SK-N-SH (cell line): ENCODE data around the gene PTCRA. TPM values are rescaled to one million over a fixed set of nuclear protein-coding genes. Genes with fewer than 3 reads are reported as not detected.

Source experiments
- CTCF ChIA-PET: fragments of 300-600, 350-600 bp; formaldehyde crosslinking; extraction: SDS; loops from one replicate; lab custom pipeline; 2021; lab: Yijun Ruan, JAX
- POLR2A ChIA-PET: fragments of 350-600 bp; sonication (Branson Sonifier 250); formaldehyde crosslinking; extraction: SDS; loops from one replicate; lab custom pipeline; 2020; ENCODE audit warnings: antibody characterized with exemption, inconsistent platforms; lab: Yijun Ruan, JAX
- DNase-seq: peaks from one replicate; pipeline ENCODE4 v3.0.0; 2012
- H2AFZ ChIP-seq: fragments of 200-600 bp; sonication (generic); 2 replicates; pipeline ENCODE4 v1.8.1; 2016; ENCODE audit warnings: antibody characterized with exemption, mild to moderate bottlenecking, low read depth
- H3F3A ChIP-seq: fragments of 200-600 bp; sonication (generic); replicated peaks from 2 replicates; pipeline ENCODE3; 2016; ENCODE audit warnings: antibody characterized with exemption, mild to moderate bottlenecking; ENCODE audit not compliant: insufficient read depth
- H3K27ac ChIP-seq, 2 experiments: fragments of 200-500 bp in 1 of 2; fragments of 200-600 bp in 1 of 2; sonication (Bioruptor generic) in 1 of 2; sonication (generic), shearing (Covaris generic) in 1 of 2; 2 replicates each; pipeline versions ENCODE4 v1.5.1 to v1.6.1; 2014 to 2016; ENCODE audit warnings: low read depth in 2 of 2, inconsistent platforms in 1 of 2, low read length in 1 of 2, mild to moderate bottlenecking in 1 of 2, mixed read lengths in 1 of 2
- H3K27me3 ChIP-seq: fragments of 200-600 bp; sonication (generic), shearing (Covaris generic); 2 replicates; pipeline ENCODE4 v1.6.1; 2016; ENCODE audit warnings: mixed run types; ENCODE audit not compliant: insufficient read depth
- H3K36me3 ChIP-seq, 2 experiments: fragments of 200-500 bp in 1 of 2; fragments of 200-600 bp in 1 of 2; sonication (Bioruptor generic) in 1 of 2; sonication (generic) in 1 of 2; replicated peaks in 1 of 2; 2 replicates each; pipeline versions ENCODE3 to v1.5.1; 2014 to 2016; ENCODE audit warnings: low read length in 1 of 2, mild to moderate bottlenecking in 1 of 2; ENCODE audit not compliant: insufficient read depth in 2 of 2, control insufficient read depth in 1 of 2
- H3K4me1 ChIP-seq, 2 experiments: fragments of 200-500 bp in 1 of 2; fragments of 200-600 bp in 1 of 2; sonication (Bioruptor generic) in 1 of 2; sonication (generic), shearing (Covaris generic) in 1 of 2; 2 replicates each; pipeline versions ENCODE4 v1.5.1 to v1.6.1; 2014 to 2016; ENCODE audit warnings: low read depth in 1 of 2, low read length in 1 of 2, mixed run types in 1 of 2; ENCODE audit not compliant: insufficient read depth in 2 of 2, control insufficient read depth in 1 of 2
- H3K4me2 ChIP-seq: fragments of 200-600 bp; sonication (generic), shearing (Covaris generic); 2 replicates; pipeline ENCODE4 v1.6.1; 2017; ENCODE audit warnings: mixed run types
- H3K4me3 ChIP-seq, 2 experiments: fragments of 200-500 bp in 1 of 2; fragments of 200-600 bp in 1 of 2; sonication (Bioruptor generic) in 1 of 2; sonication (generic), shearing (Covaris generic) in 1 of 2; 2 replicates each; pipeline versions ENCODE4 v1.5.1 to v1.8.1; 2014 to 2016; ENCODE audit warnings: low read depth in 2 of 2, inconsistent platforms in 1 of 2, low read length in 1 of 2, mild to moderate bottlenecking in 1 of 2, mixed read lengths in 1 of 2, moderate library complexity in 1 of 2
- H3K79me2 ChIP-seq: fragments of 200-600 bp; sonication (generic); 2 replicates; pipeline ENCODE4 v1.8.1; 2017; ENCODE audit warnings: mild to moderate bottlenecking; ENCODE audit not compliant: insufficient read depth
- H3K9ac ChIP-seq: fragments of 200-600 bp; sonication (generic); 2 replicates; pipeline ENCODE4 v1.6.1; 2017; ENCODE audit warnings: mixed run types
- H3K9me2 ChIP-seq: fragments of 200-600 bp; sonication (generic); 2 replicates; pipeline ENCODE4 v1.6.1; 2017; ENCODE audit warnings: mixed run types
- H3K9me3 ChIP-seq: fragments of 200-600 bp; sonication (generic); 2 replicates; pipeline ENCODE4 v1.6.1; 2017; ENCODE audit warnings: mixed run types, mild to moderate bottlenecking, moderate library complexity
- H4K20me1 ChIP-seq: fragments of 200-600 bp; sonication (generic); 2 replicates; pipeline ENCODE4 v1.6.1; 2017; ENCODE audit warnings: mild to moderate bottlenecking, mixed run types; ENCODE audit not compliant: insufficient read depth
- EP300 ChIP-seq, 2 experiments: IDR thresholded peaks; 2 replicates each; pipeline versions ENCODE4 v1.4.0 to v1.6.1; 2012; ENCODE audit warnings: borderline replicate concordance in 1 of 2, low read depth in 1 of 2, low read length in 1 of 2
- FOXJ3 ChIP-seq: sonication (generic); formaldehyde crosslinking; IDR thresholded peaks from 2 replicates; pipeline ENCODE4 v1.5.1; 2020; ENCODE audit warnings: mild to moderate bottlenecking, missing genetic modification reagents
- FOXM1 ChIP-seq: IDR thresholded peaks from 2 replicates; pipeline ENCODE4 v1.4.0; 2012; ENCODE audit warnings: low read depth, mild to moderate bottlenecking
- GABPA ChIP-seq: IDR thresholded peaks from 2 replicates; pipeline ENCODE4 v1.4.0; 2012; ENCODE audit warnings: low read depth, mild to moderate bottlenecking
- MXI1 ChIP-seq: IDR thresholded peaks from 2 replicates; pipeline ENCODE4 v1.6.1; 2012; ENCODE audit warnings: mild to moderate bottlenecking, low read depth, low read length, improper control_type of control experiment
- RAD21 ChIP-seq: IDR thresholded peaks from 2 replicates; pipeline ENCODE4 v1.6.1; 2012; ENCODE audit warnings: mild to moderate bottlenecking, low read length
- RFX5 ChIP-seq: IDR thresholded peaks from 2 replicates; pipeline ENCODE4 v1.6.1; 2012; ENCODE audit warnings: mild to moderate bottlenecking, improper control_type of control experiment, low read length
- RXRA ChIP-seq: IDR thresholded peaks from 2 replicates; pipeline ENCODE4 v1.4.0; 2012; ENCODE audit warnings: low read depth, mild to moderate bottlenecking, borderline replicate concordance
- WGBS: methylation state at CpG from one replicate; pipeline ENCODE4 v1.1.6; 2017; ENCODE audit warnings: low lambda C conversion rate; 5-methylcytosine and 5-hydroxymethylcytosine counted together
- polyA plus RNA-seq, 3 experiments: library from polyadenylated mRNA; depleted of rRNA; stranded (reverse); fragments of >200 nt; gene quantifications; 2 replicates each; pipeline ENCODE4 v1.2.3, GENCODE V29; 2012
- TF ChIP-seq, protein P1 (sequence below): fragments of 200-600 bp; sonication (generic); IDR thresholded peaks from 2 replicates; pipeline ENCODE4 v1.6.1; 2017; ENCODE audit warnings: antibody characterized with exemption, mild to moderate bottlenecking, moderate library complexity
- TF ChIP-seq, protein P2 (sequence below): IDR thresholded peaks from 2 replicates; pipeline ENCODE4; 2012
- TF ChIP-seq, protein P3 (sequence below): IDR thresholded peaks from 2 replicates; pipeline ENCODE4 v1.4.0; 2012; ENCODE audit warnings: low read depth, borderline replicate concordance

Gene PTCRA
- polyA plus RNA-seq, 1 of the 3 experiments (the other 2 are of a cell fraction), result not detected

DNA sequence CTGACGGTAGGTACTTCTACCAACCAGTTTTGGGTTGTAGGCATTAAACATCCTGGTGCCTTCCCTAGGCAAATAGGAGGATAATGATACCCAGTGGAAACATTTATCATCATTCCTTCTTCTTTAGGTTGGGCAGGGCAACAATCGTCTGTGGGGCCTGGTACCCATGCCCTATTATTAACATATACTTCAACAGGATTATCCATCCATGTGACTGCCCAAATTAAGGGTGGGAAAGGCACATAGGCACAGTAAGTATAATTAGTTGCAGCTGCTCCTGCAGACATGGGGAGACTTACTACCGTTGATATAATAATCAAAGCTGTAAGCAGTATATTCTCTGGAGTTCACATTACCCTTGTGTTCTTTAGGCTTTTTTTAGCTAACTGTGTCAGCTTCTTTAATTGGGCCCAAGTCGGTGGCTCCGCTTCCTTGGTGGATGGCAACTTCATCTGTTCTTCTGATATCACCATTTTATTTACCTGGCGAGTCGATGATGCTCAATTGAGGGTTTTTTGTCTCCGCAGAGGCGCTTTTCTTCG lies 19.6 kb upstream of the PTCRA start:
- no peaks in the 10 kb centered on the region for H3K36me3 ChIP-seq
- POLR2A ChIA-PET, result interaction anchor here (0.6 kb wide), 1 partner anchor 17 kb away, joined by 3 read pairs; the partner anchor contains the start of gene RPL7L1

More for the DNA sequence above, 19.6 kb upstream of the PTCRA start:
- CTCF ChIA-PET, result interaction anchor here (0.7 to 1.2 kb wide), 2 partner anchors 18 to 148 kb away, joined by 3 to 4 read pairs; no protein-coding TSS in a partner anchor
- peaks cover 3 to 11% of the 10 kb centered on the region in 2 experiments; a peak in 3 of 4 replicates for H3K4me1 ChIP-seq
- TF ChIP-seq RXRA (no peak), RFX5 (no peak), FOXJ3 (CRISPR knock-in tag) (no peak), MXI1 (no peak), EP300 (IDR thresholded peaks at IDR 0.05; ENCODE audit: borderline replicate concordance in 1 of 2, low read depth in 1 of 2, low read length in 1 of 2) (no peak), RAD21 (no peak), FOXM1 (no peak), GABPA (no peak)
- TF ChIP-seq, protein P1, sequence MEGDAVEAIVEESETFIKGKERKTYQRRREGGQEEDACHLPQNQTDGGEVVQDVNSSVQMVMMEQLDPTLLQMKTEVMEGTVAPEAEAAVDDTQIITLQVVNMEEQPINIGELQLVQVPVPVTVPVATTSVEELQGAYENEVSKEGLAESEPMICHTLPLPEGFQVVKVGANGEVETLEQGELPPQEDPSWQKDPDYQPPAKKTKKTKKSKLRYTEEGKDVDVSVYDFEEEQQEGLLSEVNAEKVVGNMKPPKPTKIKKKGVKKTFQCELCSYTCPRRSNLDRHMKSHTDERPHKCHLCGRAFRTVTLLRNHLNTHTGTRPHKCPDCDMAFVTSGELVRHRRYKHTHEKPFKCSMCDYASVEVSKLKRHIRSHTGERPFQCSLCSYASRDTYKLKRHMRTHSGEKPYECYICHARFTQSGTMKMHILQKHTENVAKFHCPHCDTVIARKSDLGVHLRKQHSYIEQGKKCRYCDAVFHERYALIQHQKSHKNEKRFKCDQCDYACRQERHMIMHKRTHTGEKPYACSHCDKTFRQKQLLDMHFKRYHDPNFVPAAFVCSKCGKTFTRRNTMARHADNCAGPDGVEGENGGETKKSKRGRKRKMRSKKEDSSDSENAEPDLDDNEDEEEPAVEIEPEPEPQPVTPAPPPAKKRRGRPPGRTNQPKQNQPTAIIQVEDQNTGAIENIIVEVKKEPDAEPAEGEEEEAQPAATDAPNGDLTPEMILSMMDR, result no peak
- TF ChIP-seq, protein P2, sequence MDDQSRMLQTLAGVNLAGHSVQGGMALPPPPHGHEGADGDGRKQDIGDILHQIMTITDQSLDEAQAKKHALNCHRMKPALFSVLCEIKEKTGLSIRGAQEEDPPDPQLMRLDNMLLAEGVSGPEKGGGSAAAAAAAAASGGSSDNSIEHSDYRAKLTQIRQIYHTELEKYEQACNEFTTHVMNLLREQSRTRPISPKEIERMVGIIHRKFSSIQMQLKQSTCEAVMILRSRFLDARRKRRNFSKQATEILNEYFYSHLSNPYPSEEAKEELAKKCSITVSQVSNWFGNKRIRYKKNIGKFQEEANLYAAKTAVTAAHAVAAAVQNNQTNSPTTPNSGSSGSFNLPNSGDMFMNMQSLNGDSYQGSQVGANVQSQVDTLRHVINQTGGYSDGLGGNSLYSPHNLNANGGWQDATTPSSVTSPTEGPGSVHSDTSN, result no peak
- TF ChIP-seq, protein P3, sequence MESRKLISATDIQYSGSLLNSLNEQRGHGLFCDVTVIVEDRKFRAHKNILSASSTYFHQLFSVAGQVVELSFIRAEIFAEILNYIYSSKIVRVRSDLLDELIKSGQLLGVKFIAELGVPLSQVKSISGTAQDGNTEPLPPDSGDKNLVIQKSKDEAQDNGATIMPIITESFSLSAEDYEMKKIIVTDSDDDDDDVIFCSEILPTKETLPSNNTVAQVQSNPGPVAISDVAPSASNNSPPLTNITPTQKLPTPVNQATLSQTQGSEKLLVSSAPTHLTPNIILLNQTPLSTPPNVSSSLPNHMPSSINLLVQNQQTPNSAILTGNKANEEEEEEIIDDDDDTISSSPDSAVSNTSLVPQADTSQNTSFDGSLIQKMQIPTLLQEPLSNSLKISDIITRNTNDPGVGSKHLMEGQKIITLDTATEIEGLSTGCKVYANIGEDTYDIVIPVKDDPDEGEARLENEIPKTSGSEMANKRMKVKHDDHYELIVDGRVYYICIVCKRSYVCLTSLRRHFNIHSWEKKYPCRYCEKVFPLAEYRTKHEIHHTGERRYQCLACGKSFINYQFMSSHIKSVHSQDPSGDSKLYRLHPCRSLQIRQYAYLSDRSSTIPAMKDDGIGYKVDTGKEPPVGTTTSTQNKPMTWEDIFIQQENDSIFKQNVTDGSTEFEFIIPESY, result no peak
- no peaks in the 10 kb centered on the region for H3K27me3 ChIP-seq
- H3K9ac ChIP-seq, result no peak overlapping the region
- WGBS, result 81% methylated on average over 10 of the region's 10 CpGs
- H4K20me1 ChIP-seq, result no peaks in the 10 kb centered on the region
- no peak overlapping the region for H2AFZ ChIP-seq
- H3K79me2 ChIP-seq, result no peaks in the 10 kb centered on the region
- H3K4me2 ChIP-seq, result no peak overlapping the region
- no peak overlapping the region for H3K4me3 ChIP-seq
- H3K9me2 ChIP-seq, result no peaks in the 10 kb centered on the region
- H3K27ac ChIP-seq, result no peak overlapping the region
- H3K9me3 ChIP-seq, result no peaks in the 10 kb centered on the region
- DNase-seq, result no peak
- H3F3A ChIP-seq, result no peaks in the 10 kb centered on the region
